Neural crest cell (in vitro differentiated cells): Measurements from ENCODE around the gene WNT1. TPM values are rescaled to one million over a fixed set of nuclear protein-coding genes. Genes with fewer than 3 reads are reported as not detected.
A peak's percentile ranks its signal among the peaks of the same experiment; 100 is the strongest.

Source experiments
- DNase-seq: peaks from one replicate; pipeline ENCODE4 v3.0.0; 2021; ENCODE audit warnings: low read depth, mixed read lengths, low spot score
- H3K27ac Mint-ChIP-seq: one replicate; pipeline ENCODE4 v1.8.0; 2021; ENCODE audit warnings: mild to moderate bottlenecking, mixed read lengths; ENCODE audit not compliant: unreplicated experiment
- H3K27me3 Mint-ChIP-seq: 2 replicates; pipeline ENCODE4 v1.8.0; 2021; ENCODE audit warnings: low read depth, mild to moderate bottlenecking, mixed read lengths
- H3K36me3 Mint-ChIP-seq: 2 replicates; pipeline ENCODE4 v1.8.0; 2021; ENCODE audit warnings: low read depth, mild to moderate bottlenecking, mixed read lengths
- H3K4me1 Mint-ChIP-seq: 2 replicates; pipeline ENCODE4 v1.8.0; 2021; ENCODE audit warnings: mixed read lengths
- H3K4me3 Mint-ChIP-seq: one replicate; pipeline ENCODE4 v1.8.0; 2021; ENCODE audit warnings: mild to moderate bottlenecking, mixed read lengths
- H3K9me3 Mint-ChIP-seq: 2 replicates; pipeline ENCODE4 v1.8.0; 2021; ENCODE audit warnings: mixed read lengths
- CTCF ChIP-seq: fragments of 200-600 bp; sonication (generic); conservative IDR thresholded peaks from 2 replicates; pipeline ENCODE4 v1.5.0; 2021; ENCODE audit warnings: antibody characterized with exemption, mild to moderate bottlenecking
- total RNA-seq: library from RNA; stranded (reverse); gene quantifications from 2 replicates; pipeline ENCODE4 v1.2.1, GENCODE V29; 2021

WNT1 gene
- total RNA-seq, 1 donor from 2014 or later = 2.1 TPM

GRCh38 chr12:49014547-49014946 is 36.4 kb downstream of the WNT1 start:
- no peak for DNase-seq
- H3K9me3 Mint-ChIP-seq = no peaks in the 10 kb centered on the region

GRCh38 chr12:49015196-49015595 is 37.1 kb downstream of the WNT1 start:
- no peaks in the 10 kb centered on the region for H3K27me3 Mint-ChIP-seq
- H3K4me1 Mint-ChIP-seq = peaks cover 26% of the 10 kb centered on the region
- H3K36me3 Mint-ChIP-seq = no peaks in the 10 kb centered on the region
- DNase-seq = no peak
- no peak overlapping the region for H3K27ac Mint-ChIP-seq
- no peaks in the 10 kb centered on the region for H3K9me3 Mint-ChIP-seq
- peak overlapping the region; percentile 78 for H3K4me3 Mint-ChIP-seq
- TF ChIP-seq CTCF = no peak

More at GRCh38 chr12:49014547-49014946, 36.4 kb downstream of the WNT1 start:
- H3K4me3 Mint-ChIP-seq = peak overlapping the region; percentile 78
- TF ChIP-seq CTCF = no peak
- no peak overlapping the region for H3K27ac Mint-ChIP-seq
- H3K4me1 Mint-ChIP-seq = peaks cover 21% of the 10 kb centered on the region
- H3K27me3 Mint-ChIP-seq = no peaks in the 10 kb centered on the region
- H3K36me3 Mint-ChIP-seq = no peaks in the 10 kb centered on the region

- Mint-ChIP-seq H3K4me1 (peaks cover 26% of the 10 kb centered on the region), H3K9me3 (no peaks in the 10 kb centered on the region), H3K4me3 (peak overlapping the region; percentile 99), H3K27me3 (no peaks in the 10 kb centered on the region), H3K27ac (peak overlapping the region; percentile 99), H3K36me3 (no peaks in the 10 kb centered on the region)
- TF ChIP-seq CTCF = no peak
- no peak for DNase-seq
These were observed 39.8 kb downstream of the WNT1 start for GRCh38 chr12:49017891-49018260.

GRCh38 chr12:49018261-49019119 is 40.4 kb downstream of the WNT1 start, which contains the start of gene PRKAG1:
Gene PRKAG1, minus strand, starts transcription at chr12:49018776. Its CDS starts 36 bp downstream, at chr12:49018740.
- peak; percentile 89 for DNase-seq
- H3K4me1 Mint-ChIP-seq = peaks cover 26% of the 10 kb centered on the region
- no peaks in the 10 kb centered on the region for H3K9me3 Mint-ChIP-seq
- peak; percentile 63 for TF ChIP-seq CTCF
- no peaks in the 10 kb centered on the region for H3K27me3 Mint-ChIP-seq
- peak within 1 kb of the TSS; percentile 99 for H3K27ac Mint-ChIP-seq
- H3K36me3 Mint-ChIP-seq = no peaks in the 10 kb centered on the region
- H3K4me3 Mint-ChIP-seq = peak within 1 kb of the TSS; percentile 99

GRCh38 chr12:49019120-49019430 is 41.0 kb downstream of the WNT1 start:
- DNase-seq = no peak
- no peaks in the 10 kb centered on the region for H3K27me3 Mint-ChIP-seq
- no peaks in the 10 kb centered on the region for H3K36me3 Mint-ChIP-seq
- peak overlapping the region; percentile 99 for H3K4me3 Mint-ChIP-seq
- H3K4me1 Mint-ChIP-seq = peaks cover 26% of the 10 kb centered on the region
- H3K9me3 Mint-ChIP-seq = no peaks in the 10 kb centered on the region
- H3K27ac Mint-ChIP-seq = peak overlapping the region; percentile 97
- TF ChIP-seq CTCF = no peak
